Measurements from ENCODE around the gene ABI1. TPM values are rescaled to one million over a fixed set of nuclear protein-coding genes. Genes with fewer than 3 reads are reported as not detected.
A peak's percentile ranks its signal among the peaks of the same experiment; 100 is the strongest.

ABI1 gene
- total and polyA plus RNA-seq, 2 of the 13 experiments (the other 11 are each of a cell fraction or from before 2014, with no cell fraction given): 20.9 to 22.9 TPM

DNA sequence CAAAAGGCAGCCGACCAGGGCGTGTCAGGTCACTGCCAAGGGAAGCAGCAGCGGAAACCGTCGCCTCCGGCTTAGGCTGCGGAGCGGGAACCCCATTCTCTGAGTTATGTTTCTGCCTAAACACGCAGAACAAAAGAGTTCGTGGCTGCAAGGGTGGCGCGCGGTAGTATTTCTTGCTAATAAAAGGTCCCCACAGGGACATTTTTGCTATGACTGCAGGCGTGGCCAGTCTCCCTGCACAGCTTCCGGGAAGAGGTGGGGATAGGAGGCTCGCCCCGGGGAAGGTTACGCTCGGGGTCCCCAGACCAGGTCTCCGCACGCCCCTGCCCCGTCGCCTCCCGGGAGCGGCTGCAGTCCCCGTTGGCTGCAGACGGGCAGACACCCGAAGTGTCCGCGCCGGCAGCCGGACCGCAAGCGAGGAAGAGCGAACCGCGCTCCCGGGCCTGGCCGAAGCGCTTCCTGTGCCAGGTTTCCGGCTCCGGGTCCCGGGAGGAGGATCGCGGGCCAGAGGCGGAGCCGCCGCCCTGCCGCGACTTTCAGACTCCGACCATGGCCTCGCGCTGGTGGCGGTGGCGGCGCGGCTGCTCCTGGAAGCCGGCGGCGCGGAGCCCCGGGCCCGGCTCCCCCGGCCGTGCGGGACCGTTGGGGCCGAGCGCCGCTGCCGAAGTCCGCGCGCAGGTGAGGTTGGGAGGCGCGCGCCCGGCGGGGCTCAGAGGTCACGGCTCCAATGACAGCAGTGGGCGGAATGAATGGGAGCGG lies 163.4 kb downstream of the ABI1 start, which contains the start of gene PDSS1 (continued):
- TF ChIP-seq, protein P1, sequence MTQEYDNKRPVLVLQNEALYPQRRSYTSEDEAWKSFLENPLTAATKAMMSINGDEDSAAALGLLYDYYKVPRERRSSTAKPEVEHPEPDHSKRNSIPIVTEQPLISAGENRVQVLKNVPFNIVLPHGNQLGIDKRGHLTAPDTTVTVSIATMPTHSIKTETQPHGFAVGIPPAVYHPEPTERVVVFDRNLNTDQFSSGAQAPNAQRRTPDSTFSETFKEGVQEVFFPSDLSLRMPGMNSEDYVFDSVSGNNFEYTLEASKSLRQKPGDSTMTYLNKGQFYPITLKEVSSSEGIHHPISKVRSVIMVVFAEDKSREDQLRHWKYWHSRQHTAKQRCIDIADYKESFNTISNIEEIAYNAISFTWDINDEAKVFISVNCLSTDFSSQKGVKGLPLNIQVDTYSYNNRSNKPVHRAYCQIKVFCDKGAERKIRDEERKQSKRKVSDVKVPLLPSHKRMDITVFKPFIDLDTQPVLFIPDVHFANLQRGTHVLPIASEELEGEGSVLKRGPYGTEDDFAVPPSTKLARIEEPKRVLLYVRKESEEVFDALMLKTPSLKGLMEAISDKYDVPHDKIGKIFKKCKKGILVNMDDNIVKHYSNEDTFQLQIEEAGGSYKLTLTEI (CRISPR knock-in tag; conservative IDR thresholded peaks at IDR 0.05): no peak
- TF ChIP-seq FOXM1 (CRISPR knock-in tag; IDR thresholded peaks at IDR 0.05) (no peak), ZNF44 (CRISPR knock-in tag; IDR thresholded peaks at IDR 0.05) (no peak), NCOA5 (CRISPR knock-in tag; IDR thresholded peaks at IDR 0.05) (no peak), ZNF430 (CRISPR knock-in tag; IDR thresholded peaks at IDR 0.05) (no peak; the same call in none of the 2 replicates), ZFP90 (CRISPR knock-in tag; IDR thresholded peaks at IDR 0.05; ENCODE audit: borderline replicate concordance) (no peak), ZBTB8A (CRISPR knock-in tag; IDR thresholded peaks at IDR 0.05; ENCODE audit: borderline replicate concordance, low read depth) (no peak), FOXK2 (IDR thresholded peaks at IDR 0.05) (no peak), ZMYM4 (CRISPR knock-in tag; IDR thresholded peaks at IDR 0.05) (peak; percentile 7; the same call in 1 of the 2 replicates), EED (CRISPR knock-in tag; IDR thresholded peaks at IDR 0.05) (no peak; the same call in 1 of the 2 replicates), BCL6 (CRISPR knock-in tag; IDR thresholded peaks at IDR 0.05) (no peak), GTF3A (CRISPR knock-in tag; conservative IDR thresholded peaks at IDR 0.05) (no peak), TOE1 (CRISPR knock-in tag; IDR thresholded peaks at IDR 0.05) (no peak), NONO (IDR thresholded peaks at IDR 0.05) (no peak), NONO (CRISPR knock-in tag; conservative IDR thresholded peaks at IDR 0.05) (no peak), RAD51 (IDR thresholded peaks at IDR 0.05; ENCODE audit: borderline replicate concordance) (no peak), GABPA (IDR thresholded peaks at IDR 0.05; ENCODE audit: low read depth, low read length) (peak; percentile 95), GABPA (CRISPR knock-in tag; IDR thresholded peaks at IDR 0.05; ENCODE audit: low read depth) (peak; percentile 90), ZNF24 (IDR thresholded peaks at IDR 0.05) (no peak)
- TF ChIP-seq, protein P2, sequence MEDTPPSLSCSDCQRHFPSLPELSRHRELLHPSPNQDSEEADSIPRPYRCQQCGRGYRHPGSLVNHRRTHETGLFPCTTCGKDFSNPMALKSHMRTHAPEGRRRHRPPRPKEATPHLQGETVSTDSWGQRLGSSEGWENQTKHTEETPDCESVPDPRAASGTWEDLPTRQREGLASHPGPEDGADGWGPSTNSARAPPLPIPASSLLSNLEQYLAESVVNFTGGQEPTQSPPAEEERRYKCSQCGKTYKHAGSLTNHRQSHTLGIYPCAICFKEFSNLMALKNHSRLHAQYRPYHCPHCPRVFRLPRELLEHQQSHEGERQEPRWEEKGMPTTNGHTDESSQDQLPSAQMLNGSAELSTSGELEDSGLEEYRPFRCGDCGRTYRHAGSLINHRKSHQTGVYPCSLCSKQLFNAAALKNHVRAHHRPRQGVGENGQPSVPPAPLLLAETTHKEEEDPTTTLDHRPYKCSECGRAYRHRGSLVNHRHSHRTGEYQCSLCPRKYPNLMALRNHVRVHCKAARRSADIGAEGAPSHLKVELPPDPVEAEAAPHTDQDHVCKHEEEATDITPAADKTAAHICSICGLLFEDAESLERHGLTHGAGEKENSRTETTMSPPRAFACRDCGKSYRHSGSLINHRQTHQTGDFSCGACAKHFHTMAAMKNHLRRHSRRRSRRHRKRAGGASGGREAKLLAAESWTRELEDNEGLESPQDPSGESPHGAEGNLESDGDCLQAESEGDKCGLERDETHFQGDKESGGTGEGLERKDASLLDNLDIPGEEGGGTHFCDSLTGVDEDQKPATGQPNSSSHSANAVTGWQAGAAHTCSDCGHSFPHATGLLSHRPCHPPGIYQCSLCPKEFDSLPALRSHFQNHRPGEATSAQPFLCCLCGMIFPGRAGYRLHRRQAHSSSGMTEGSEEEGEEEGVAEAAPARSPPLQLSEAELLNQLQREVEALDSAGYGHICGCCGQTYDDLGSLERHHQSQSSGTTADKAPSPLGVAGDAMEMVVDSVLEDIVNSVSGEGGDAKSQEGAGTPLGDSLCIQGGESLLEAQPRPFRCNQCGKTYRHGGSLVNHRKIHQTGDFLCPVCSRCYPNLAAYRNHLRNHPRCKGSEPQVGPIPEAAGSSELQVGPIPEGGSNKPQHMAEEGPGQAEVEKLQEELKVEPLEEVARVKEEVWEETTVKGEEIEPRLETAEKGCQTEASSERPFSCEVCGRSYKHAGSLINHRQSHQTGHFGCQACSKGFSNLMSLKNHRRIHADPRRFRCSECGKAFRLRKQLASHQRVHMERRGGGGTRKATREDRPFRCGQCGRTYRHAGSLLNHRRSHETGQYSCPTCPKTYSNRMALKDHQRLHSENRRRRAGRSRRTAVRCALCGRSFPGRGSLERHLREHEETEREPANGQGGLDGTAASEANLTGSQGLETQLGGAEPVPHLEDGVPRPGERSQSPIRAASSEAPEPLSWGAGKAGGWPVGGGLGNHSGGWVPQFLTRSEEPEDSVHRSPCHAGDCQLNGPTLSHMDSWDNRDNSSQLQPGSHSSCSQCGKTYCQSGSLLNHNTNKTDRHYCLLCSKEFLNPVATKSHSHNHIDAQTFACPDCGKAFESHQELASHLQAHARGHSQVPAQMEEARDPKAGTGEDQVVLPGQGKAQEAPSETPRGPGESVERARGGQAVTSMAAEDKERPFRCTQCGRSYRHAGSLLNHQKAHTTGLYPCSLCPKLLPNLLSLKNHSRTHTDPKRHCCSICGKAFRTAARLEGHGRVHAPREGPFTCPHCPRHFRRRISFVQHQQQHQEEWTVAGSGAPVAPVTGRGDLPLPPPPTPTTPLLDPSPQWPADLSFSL (CRISPR knock-in tag; IDR thresholded peaks at IDR 0.05): no peak
- TF ChIP-seq, protein P3, sequence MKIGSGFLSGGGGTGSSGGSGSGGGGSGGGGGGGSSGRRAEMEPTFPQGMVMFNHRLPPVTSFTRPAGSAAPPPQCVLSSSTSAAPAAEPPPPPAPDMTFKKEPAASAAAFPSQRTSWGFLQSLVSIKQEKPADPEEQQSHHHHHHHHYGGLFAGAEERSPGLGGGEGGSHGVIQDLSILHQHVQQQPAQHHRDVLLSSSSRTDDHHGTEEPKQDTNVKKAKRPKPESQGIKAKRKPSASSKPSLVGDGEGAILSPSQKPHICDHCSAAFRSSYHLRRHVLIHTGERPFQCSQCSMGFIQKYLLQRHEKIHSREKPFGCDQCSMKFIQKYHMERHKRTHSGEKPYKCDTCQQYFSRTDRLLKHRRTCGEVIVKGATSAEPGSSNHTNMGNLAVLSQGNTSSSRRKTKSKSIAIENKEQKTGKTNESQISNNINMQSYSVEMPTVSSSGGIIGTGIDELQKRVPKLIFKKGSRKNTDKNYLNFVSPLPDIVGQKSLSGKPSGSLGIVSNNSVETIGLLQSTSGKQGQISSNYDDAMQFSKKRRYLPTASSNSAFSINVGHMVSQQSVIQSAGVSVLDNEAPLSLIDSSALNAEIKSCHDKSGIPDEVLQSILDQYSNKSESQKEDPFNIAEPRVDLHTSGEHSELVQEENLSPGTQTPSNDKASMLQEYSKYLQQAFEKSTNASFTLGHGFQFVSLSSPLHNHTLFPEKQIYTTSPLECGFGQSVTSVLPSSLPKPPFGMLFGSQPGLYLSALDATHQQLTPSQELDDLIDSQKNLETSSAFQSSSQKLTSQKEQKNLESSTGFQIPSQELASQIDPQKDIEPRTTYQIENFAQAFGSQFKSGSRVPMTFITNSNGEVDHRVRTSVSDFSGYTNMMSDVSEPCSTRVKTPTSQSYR (CRISPR knock-in tag; IDR thresholded peaks at IDR 0.05; ENCODE audit: borderline replicate concordance): no peak
